A673 (cell line): ENCODE data around the gene CNTNAP3.
"Not testable (repeated sequence)": the region's sequence is repeated elsewhere in the genome, so short reads cannot be mapped to it uniquely, and the experiment has no call there.

Source experiments
- CTCF ChIP-seq: fragments of 300-800, 200-600 bp; sonication (generic); conservative IDR thresholded peaks from 2 replicates; pipeline ENCODE4 v1.5.1; 2017; ENCODE audit warnings: low read depth, mild to moderate bottlenecking, antibody characterized with exemption, low read length, moderate library complexity, mixed read lengths
- EZH2 ChIP-seq: fragments of 200-600 bp; sonication (generic); IDR thresholded peaks from 2 replicates; pipeline ENCODE4 v1.6.1; 2017; ENCODE audit warnings: borderline replicate concordance, low read depth, mild to moderate bottlenecking, mixed read lengths, antibody characterized with exemption, low read length; ENCODE audit not compliant: poor library complexity, severe bottlenecking

GRCh38 chr9:39232130-39232991 is 55.6 kb downstream of the CNTNAP3 start:
- TF ChIP-seq CTCF, EZH2: not testable (repeated sequence)
